ENCODE results near the gene ING4.
"Not testable (repeated sequence)": the region's sequence is repeated elsewhere in the genome, so short reads cannot be mapped to it uniquely, and the experiment has no call there.

Gene ING4

GRCh38 chr12:6662906-6663742 lies at the start of gene ING4:
Gene ING4, minus strand, starts transcription at chr12:6663119. Its CDS starts 18 bp downstream, at chr12:6663101.
- DNase-seq (ENCODE audit: low spot score) = peak; percentile 100

- no peak for DNase-seq (ENCODE audit: low spot score)
These were observed 46.1 kb upstream of the ING4 start for GRCh38 chr12:6708960-6709394.

GRCh38 chr12:6708351-6708750 lies 45.4 kb upstream of the ING4 start:
- DNase-seq (ENCODE audit: low spot score) = not testable (repeated sequence)

GRCh38 chr12:6703631-6704030 lies 40.7 kb upstream of the ING4 start:
- no peak for DNase-seq (ENCODE audit: low spot score)

- no peak for DNase-seq (ENCODE audit: low spot score)
These were observed 38.3 kb upstream of the ING4 start for GRCh38 chr12:6701078-6701768.

- DNase-seq (ENCODE audit: low spot score) = no peak
These were observed 37.7 kb upstream of the ING4 start, which contains the start of gene PIANP for GRCh38 chr12:6700646-6701051. Gene PIANP, minus strand, starts transcription at chr12:6700815. Its CDS starts 2,754 bp downstream, at chr12:6698061.

GRCh38 chr12:6699989-6700645 lies 37.2 kb upstream of the ING4 start:
- no peak for DNase-seq (ENCODE audit: low spot score)

GRCh38 chr12:6699259-6699988 lies 36.5 kb upstream of the ING4 start:
- no peak for DNase-seq (ENCODE audit: low spot score)

GRCh38 chr12:6698352-6699046 lies 35.6 kb upstream of the ING4 start:
- no peak for DNase-seq (ENCODE audit: low spot score)

GRCh38 chr12:6697584-6698351 lies 34.8 kb upstream of the ING4 start:
- no peak for DNase-seq (ENCODE audit: low spot score)

GRCh38 chr12:6696690-6697583 lies 34.0 kb upstream of the ING4 start:
- DNase-seq (ENCODE audit: low spot score) = no peak

- no peak for DNase-seq (ENCODE audit: low spot score)
These were observed 32.6 kb upstream of the ING4 start for GRCh38 chr12:6695313-6696045.

GRCh38 chr12:6694701-6695100 lies 31.8 kb upstream of the ING4 start:
- DNase-seq (ENCODE audit: low spot score) = no peak

GRCh38 chr12:6693832-6694355 lies 31.0 kb upstream of the ING4 start:
- no peak for DNase-seq (ENCODE audit: low spot score)

GRCh38 chr12:6692888-6693287 lies 30.0 kb upstream of the ING4 start:
- DNase-seq (ENCODE audit: low spot score) = no peak

- peak; percentile 28 for DNase-seq (ENCODE audit: low spot score)
These were observed 28.6 kb upstream of the ING4 start for GRCh38 chr12:6691473-6691872.

- peak; percentile 100 for DNase-seq (ENCODE audit: low spot score)
These were observed 26.3 kb upstream of the ING4 start, which contains the start of gene ZNF384 for GRCh38 chr12:6688999-6689882. Gene ZNF384, minus strand, starts transcription at chr12:6689375. Its CDS starts 9,855 bp downstream, at chr12:6679520.

Data from globus pallidus (tissue), 1 donor.